Ammon's horn (tissue), 1 donor: ENCODE data around the gene NXNL1.
"Not testable (repeated sequence)": the region's sequence is repeated elsewhere in the genome, so short reads cannot be mapped to it uniquely, and the experiment has no call there.

Experiments used
- DNase-seq: peaks from one replicate; pipeline ENCODE4 v3.0.0-alpha.2; 2016; ENCODE audit warnings: low spot score

The NXNL1 gene, protein sequence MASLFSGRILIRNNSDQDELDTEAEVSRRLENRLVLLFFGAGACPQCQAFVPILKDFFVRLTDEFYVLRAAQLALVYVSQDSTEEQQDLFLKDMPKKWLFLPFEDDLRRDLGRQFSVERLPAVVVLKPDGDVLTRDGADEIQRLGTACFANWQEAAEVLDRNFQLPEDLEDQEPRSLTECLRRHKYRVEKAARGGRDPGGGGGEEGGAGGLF

DNA sequence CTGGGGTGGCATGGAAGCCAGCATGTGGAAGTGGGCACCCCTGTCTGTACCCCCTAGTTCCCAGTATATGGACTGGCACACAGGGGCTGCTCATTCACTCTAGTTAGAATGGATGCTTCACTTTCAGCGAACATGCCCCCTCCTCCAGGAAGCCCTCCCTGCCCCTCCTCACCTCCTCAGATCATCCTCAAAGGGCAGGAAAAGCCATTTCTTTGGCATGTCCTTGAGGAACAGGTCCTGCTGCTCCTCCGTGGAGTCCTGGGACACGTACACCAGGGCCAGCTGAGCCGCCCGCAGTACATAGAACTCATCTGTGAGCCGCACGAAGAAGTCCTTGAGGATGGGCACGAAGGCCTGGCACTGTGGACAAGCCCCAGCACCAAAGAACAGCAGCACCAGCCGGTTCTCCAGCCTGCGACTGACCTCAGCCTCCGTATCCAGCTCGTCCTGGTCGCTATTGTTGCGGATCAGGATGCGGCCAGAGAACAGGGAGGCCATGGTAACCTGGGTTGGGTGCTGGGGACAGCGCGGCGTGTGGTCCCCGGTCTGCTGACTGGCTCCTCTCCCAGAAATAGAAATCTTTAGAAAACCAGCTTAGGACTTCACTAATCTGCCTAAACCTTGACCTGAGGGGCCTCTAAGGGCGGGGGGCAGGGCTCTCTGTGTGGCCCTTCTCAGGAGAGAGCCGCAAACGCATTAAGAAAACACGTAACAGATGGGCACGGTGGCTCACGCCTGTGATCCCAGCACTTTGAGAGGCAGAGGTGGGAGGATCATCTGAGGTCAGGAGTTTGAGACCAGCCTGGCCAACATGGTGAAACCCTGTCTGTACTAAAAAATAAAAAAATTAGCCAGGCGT, at the start of gene NXNL1:
Gene NXNL1 (minus strand): TSS at position 555 of the 859 bp plus-strand sequence. CDS start 57 bp downstream, at position 498.
- DNase-seq, result no peak

DNA sequence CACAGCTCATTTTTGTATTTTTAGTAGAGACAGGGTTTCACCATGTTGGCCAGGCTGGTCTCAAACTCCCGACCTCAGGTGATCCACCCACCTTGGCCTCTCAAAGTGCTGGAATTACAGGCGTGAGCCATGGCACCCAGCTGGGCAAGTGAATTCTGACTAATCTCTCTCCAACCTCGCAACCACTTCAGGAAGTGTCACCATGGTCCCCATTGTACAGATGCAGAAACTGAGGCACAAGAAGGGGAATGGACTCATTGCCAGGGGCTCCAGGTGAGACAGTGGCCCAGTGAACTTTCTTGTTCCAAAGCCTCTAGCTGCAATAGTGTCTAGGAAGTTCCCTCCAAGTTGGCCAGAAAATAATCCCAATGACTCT, 47.8 kb upstream of the NXNL1 start:
- not testable (repeated sequence) for DNase-seq

DNA sequence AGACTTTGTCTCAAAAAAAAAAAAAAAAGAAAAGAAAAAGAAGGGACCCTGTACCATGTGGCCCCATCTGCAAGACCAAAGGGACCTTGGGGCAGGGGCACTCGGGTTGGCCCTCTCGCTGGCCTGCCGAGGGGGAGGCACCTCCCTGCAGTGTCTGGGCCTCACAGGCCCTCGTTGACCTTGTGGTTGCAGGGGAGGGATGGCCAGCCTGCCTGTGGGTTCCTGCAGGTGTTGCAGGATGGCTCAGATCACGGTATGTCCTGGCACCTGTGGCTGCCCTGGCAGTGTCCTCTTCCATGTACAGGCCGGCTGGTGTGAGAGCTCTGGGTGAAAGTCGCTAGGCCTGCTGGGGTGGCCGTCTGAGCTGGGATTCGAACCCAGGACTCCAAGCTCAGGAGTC, 46.0 kb upstream of the NXNL1 start:
- no peak for DNase-seq

DNA sequence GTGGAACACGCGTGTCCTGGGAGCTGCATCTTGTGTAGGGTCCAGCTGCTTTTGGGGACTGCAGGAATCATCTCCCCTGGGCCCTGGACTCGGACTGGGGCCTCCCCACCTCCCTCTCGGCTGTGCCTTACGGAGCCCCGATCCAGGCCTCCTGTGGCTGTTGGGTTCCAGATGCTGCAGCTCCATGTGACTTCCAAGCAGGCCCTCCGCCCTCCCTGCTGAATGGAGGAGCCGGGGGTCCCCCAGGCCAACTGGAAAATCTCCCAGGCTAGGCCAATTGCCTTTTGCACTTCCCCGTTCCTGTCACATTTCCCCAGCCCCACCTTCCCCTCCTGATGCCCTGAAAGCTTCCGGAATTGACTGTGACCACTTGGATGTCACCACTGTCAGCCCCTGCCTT, 44.5 kb upstream of the NXNL1 start:
- DNase-seq, result no peak

DNA sequence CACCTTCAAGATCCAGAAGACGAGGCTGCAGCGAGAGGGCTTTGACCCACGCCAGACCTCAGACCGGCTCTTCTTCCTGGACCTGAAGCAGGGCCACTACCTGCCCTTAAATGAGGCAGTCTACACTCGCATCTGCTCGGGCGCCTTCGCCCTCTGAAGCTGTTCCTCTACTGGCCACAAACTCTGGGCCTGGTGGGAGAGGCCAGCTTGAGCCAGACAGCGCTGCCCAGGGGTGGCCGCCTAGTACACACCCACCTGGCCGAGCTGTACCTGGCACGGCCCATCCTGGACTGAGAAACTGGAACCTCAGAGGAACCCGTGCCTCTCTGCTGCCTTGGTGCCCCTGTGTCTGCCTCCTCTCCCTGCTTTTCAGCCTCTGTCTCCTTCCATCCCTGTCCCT, 43.7 kb upstream of the NXNL1 start:
- no peak for DNase-seq

DNA sequence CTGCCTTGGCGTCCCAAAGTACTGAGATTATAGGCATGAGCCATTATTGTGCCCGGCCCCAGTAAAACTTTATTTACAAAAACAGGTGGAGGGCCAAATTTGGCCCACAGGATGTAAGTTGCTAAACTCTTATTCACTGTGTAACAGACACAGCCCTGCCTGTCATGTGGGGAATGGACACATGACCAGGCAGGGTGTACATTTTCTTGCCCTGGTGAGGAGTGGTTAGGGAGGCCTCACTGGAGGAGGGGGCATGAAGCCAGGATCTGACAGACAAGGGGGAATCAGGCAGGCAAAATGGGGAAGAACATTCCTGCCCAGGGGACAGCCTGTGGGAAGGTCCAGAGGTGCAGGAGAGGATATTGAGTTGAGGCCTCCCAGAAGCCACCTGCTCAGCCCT, 43.3 kb upstream of the NXNL1 start:
- DNase-seq, result no peak

DNA sequence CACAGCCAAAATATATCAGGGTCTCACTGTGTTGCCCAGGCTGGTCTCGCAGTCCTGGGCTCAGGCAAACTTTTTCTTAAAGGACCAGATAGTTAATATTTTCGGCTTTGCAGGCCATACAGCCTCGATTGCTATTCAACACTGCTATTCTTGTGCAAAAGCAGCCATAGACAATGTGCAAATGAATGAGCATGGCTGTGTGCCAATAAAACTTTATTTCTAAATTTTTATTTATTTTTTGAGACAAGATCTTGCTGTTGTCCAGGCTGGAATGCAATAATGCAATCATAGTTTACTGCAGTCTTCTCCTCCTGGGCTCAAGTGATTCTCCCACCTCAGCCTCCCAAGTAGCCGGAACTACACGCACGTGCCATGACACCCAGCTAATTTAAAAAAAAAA, 42.5 kb upstream of the NXNL1 start:
- no peak for DNase-seq

DNA sequence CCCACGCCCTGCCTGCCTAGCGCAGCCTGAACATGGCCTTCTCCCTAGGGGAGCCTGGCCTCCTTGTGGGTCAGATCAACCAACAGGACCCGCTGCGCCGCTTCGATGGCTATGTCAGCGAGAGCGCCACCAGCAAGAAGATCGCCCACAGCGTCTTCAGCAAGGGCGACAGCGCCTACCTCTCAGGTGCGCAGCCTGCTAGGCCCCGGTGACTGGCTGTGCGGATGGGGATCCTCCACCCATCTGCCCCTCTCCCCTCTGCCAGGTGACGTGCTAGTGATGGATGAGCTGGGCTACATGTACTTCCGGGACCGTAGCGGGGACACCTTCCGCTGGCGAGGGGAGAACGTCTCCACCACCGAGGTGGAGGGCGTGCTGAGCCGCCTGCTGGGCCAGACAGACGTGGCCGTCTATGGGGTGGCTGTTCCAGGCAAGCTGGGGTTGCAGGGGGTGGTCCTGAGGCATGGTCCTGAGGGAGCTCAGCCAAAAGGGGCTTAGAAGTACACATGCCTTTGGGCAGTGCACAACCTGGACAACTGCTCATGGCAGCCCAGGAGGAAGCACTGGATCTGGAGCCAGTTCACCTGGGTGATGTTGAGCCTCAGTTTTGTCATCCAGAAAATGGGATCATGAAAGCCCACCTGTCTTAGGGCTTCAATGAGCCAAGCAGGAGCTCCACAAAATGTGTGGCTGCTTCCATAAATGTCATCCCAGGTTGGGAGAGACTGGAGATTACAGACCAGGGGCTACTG, 39.9 kb upstream of the NXNL1 start:
- no peak for DNase-seq

DNA sequence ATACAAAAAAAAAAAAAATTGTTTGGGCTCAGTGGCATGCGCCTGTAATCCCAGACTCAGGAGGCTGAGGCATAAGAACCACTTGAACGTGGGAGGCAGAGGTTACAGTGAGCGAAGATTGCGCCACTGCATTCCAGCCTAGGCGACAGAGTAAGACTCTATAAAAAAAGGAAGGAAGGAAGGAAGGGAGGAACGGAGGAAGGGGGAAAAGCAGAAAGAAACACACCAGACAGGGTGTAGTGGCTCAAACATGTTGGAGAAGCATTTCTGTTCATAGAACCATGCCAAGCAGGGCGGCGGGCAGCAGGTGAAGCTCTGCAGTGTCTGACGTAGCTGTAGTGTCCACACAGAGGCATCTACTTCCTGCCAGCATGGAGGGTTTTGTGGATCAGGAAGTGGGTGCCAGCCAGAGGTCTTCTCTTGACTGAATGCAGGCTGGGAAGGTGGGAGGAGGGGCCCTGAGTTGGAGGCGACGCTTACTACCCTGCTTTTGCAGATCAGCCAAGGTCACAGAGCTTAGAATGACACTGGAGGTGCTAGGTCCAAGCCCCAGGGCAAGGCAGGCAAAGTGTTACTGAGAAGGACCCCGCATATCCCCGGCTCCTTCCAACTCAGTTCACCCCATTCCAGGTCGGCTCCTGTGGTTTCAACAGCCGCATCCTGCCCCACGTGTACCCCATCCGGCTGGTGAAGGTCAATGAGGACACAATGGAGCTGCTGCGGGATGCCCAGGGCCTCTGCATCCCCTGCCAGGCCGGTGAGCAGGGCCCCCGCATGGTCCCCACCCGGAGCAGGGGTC, 39.1 kb upstream of the NXNL1 start:
- DNase-seq, result no peak

DNA sequence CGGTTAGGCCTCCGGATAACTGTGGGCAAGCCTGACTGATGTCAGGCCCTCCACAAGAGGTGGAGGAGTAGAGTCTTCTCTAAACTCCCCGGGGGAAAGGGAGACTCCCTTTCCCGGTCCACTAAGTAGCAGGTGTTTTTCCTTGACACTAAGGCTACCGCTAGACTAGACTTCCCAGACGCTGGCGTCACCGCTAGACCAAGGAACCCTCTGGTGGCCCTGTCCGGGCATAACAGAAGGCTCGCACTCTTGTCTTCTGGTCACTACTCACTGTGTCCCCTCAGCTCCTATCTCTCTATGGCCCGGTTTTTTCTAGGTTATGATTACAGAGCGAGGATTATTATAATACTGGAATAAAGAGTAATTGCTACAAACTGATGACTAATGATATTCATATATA, 38.3 kb upstream of the NXNL1 start:
- not testable (repeated sequence) for DNase-seq

DNA sequence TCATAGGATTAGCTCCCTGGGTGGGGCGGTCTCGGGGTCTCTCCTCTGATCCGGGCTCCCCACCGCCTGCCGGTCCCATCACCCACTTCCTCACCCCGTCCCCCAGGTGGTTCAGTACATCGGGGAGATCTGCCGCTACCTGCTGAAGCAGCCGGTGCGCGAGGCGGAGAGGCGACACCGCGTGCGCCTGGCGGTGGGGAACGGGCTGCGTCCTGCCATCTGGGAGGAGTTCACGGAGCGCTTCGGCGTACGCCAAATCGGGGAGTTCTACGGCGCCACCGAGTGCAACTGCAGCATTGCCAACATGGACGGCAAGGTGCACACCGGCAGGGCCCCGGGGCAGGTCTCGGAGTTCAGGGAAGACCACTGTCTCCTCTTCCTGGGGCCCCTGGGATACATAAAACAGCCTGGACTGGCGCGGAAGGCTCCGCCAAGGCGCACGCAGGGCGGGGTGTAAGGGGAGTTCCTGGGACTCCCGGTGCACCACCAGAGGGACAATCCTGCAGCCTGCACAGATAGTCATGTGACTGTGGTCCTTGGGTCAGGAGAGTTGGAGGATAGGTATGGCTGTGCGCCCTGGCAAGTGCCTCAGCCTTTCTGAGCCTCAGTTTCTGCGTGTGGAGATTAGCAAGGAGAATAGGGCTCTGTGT, 36.5 kb upstream of the NXNL1 start:
- DNase-seq, result no peak

DNA sequence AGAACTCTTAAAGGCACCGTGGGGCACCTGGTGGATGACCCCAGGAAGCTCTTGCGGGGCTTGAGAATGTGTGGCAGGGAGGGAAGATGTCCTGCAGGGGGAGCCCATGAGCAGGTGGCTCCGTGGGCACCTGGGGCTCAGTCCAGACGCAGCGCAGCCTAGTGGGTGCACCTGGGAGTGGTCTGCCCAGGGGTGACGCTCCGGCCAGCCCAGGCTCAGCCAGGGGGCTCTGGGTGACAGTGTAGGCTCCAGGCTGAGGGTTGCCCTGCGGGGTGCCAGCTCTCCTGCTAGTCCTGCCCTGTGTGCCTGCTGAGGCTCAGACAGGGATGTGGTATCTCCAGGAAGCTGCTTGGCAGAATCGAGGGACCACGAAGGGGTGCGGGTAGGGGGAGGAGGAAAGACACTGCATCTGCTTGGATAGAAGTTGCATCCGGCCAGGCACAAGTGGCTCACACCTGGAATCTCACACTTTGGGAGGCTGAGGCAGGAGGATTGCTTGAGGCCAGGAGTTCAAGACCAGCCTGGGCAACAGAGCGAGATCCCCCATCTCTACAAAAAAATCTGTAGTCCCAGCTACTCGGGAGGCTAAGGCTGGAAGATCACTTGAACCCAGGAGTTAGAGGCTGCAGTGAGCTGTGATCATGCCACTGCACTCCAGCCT, 35.7 kb upstream of the NXNL1 start:
- peak; percentile 75 for DNase-seq

DNA sequence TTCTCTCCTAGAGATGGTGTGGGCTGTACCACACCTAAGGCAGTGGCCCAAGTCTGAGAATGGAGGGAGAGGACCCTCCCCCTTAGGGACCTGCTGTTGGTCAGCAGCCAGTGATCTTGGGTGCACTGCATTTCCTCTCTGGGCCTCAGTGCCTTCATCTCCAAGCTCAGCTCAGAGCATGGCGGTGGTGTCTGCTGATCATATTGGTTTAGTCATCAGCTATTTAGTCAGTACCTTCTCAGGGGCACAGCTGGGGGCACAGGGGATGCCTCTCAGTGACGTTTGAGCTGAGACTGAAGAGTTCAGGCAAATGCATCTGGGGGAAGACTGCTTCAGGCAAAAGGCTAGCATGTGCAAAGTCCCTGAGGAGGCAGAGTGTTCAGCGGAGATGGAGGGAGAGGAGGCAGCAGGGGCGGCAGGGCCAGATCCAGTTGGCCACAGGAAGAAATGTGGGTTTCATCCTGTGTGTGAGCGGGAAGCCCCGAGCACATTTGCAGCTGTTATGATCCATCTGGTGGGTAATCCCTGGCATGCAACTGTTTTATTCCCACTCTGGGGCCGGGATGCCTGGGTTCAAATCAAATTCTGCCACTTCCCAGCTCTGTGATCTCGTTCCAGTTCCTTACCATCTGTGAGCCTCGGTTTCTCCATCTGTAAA, 35.0 kb upstream of the NXNL1 start:
- DNase-seq, result no peak

DNA sequence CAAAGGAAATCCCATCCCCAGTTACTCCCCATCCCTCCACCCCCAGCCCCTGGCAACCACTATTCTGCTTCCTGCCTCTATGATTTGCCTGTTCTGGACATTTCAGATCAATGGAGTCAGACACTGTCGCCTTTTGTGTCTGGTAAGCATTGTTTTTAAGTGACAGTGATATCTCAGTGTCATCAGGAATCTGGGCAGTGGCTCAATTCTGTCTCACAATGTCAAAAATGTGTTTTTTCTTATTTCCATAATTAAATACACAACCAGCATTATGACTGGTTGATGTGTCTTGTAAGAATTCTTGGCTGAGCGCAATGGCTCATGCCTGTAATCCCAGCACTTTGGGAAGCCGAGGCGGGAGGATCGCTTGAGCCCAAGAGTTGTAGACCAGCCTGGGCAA, 30.6 kb upstream of the NXNL1 start:
- DNase-seq, result no peak

DNA sequence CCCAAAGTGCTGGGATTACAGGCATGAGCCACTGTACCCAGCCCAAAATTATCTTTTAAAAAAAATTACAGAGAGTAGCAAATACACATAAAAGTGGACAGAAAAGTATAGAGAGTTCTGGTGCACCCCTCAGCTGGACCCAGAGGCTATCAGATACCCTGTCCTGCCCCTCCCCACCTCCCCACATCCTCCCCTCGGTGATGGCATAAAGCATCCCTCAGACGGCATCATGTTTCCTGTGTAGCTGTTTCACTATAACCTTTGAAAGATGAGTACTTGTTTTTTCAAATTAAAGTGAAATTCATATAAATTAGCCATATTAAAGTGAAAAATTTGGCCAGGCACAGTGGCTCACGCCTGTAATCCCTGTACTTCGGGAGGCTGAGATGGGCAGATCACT, 29.7 kb upstream of the NXNL1 start:
- DNase-seq, result no peak

DNA sequence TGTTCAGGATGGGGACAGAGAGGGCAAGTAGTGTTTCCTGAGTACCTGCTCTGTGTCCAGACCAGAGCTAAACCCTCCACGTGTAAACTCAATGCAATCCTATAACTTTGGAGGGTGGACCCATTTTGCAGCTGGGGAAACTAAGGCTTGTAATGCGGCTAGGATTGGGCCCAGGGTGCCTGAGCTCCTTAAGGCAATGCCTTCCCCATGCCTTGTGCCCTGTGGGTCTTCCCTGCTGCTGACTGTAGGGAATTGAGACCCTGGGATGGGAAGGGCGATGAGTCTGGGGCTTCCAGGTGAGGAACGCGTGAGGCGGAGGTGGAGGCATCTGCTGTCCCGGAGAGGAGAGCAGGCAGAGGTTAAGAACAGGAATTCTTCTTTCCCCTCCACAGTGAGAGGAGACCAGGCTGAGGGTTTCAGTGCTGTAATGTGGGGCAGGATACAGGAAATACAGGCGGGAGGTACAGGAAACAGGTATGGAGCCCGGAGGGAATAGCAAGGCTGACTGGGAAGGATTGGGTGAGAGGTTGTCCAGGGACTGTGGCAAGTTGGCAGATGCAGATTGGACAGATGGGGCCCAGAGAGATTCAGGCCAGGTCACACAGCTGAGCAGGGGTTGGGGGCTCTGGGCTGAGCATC, 28.8 kb upstream of the NXNL1 start:
- DNase-seq, result no peak

DNA sequence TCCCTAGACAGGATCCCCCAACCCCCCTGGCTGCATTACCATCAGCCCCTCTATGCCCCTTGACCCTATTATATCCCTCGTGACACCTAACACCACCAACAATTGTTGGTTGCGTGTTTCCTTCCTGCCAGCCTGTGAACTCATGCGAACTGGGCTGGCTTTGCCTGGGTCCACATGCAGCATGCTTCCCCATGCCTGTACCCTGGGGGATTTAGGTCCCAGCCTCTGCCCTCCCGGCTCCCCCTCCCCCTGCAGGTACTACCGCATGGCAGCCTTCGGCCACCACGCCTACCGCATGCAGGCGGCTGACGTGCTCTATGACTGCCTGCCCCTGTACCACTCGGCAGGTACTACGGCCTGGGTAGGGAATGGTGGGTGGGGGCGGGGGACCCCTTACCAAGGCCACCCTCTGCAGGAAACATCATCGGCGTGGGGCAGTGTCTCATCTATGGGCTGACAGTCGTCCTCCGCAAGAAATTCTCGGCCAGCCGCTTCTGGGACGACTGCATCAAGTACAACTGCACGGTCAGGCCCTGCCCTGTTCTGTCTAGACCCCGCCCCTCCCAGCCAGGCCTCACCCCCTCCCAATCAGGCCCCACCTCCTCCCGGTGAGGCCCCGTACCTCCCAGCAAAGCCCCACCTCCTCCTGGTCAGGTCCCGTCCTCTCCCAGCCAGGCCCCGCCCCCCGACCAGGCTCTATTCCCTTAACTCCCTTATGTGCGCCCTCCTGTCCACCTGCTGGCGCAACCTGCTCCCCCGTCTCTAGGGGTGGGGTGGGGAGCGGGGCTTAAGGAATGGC, 28.1 kb upstream of the NXNL1 start:
- DNase-seq, result no peak

DNA sequence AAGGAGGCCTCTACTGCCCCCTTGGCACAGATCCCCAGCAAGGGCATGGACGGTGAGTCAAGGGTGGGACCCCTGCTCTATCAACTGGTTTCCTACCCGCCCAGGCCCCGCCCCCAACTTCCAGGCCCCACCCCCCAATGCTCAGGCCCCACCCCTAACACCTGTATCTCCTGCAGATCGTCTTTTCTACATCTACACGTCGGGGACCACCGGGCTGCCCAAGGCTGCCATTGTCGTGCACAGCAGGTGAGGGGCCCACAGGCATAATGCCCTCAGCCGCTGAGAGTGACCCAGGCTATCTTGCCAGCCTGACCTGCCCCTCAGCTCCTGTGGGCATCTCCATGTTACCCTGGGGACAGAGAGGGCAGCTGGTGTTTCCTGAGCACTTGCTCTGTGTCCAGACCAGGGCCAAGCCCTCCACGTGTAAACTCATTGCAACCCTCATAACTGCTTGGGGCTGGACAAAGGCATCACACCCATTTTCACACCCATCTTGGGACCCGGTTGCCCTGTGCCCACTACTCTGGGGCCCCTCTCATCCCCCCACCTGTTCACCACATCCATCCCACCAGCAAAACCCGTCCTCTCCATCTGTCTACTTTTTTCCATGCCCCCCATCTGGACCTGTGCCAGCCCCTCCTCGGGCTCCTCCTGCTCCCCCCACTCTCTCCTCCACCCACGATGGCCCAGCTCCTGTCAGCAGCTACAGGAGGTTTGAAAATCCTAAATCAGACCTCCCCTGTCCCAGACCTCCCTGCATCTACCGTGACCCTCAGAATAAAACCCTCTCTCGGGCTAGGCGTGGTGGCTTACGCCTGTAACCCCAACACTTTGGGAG, 26.8 kb upstream of the NXNL1 start:
- no peak for DNase-seq
